LNCaP clone FGC (cell line): ENCODE measurements around the gene PXMP2.
"Not testable (repeated sequence)": the region's sequence is repeated elsewhere in the genome, so short reads cannot be mapped to it uniquely, and the experiment has no call there.

Experiments
- DNase-seq: peaks from one replicate; pipeline ENCODE4 v3.0.0-alpha.2; 2011; ENCODE audit warnings: low read depth
- H3K4me3 ChIP-seq: 2 replicates; pipeline ENCODE4 v1.5.1; 2011; ENCODE audit warnings: mild to moderate bottlenecking, low read depth, low read length, control low read depth
- CTCF ChIP-seq: IDR thresholded peaks from 2 replicates; pipeline ENCODE4 v1.5.1; 2012; ENCODE audit warnings: mild to moderate bottlenecking; ENCODE audit not compliant: control insufficient read depth, insufficient read depth; ENCODE audit errors: extremely low read depth

PXMP2 gene

GRCh38 chr12:132675757-132676432 is 11.5 kb upstream of the PXMP2 start:
- no peak for TF ChIP-seq CTCF
- no peak overlapping the region for H3K4me3 ChIP-seq
- DNase-seq, result no peak

- no peak overlapping the region for H3K4me3 ChIP-seq
- DNase-seq, result no peak
These were observed 9.9 kb upstream of the PXMP2 start for GRCh38 chr12:132677492-132677891.

GRCh38 chr12:132685400-132685799 is 2.0 kb upstream of the PXMP2 start:
- DNase-seq, result no peak
- H3K4me3 ChIP-seq, result no peak overlapping the region
- no peak for TF ChIP-seq CTCF

More at GRCh38 chr12:132677492-132677891, 9.9 kb upstream of the PXMP2 start:
- no peak for TF ChIP-seq CTCF

- TF ChIP-seq CTCF, result no peak
- no peak for DNase-seq
- H3K4me3 ChIP-seq, result peak overlapping the region; percentile 64
These were observed 569 bp upstream of the PXMP2 start for GRCh38 chr12:132686825-132687210.

- H3K4me3 ChIP-seq, result peak overlapping the region; percentile 38
- no peak for TF ChIP-seq CTCF
- DNase-seq, result no peak
These were observed 1.8 kb downstream of the PXMP2 start for GRCh38 chr12:132689227-132689626.

- DNase-seq, result no peak
- H3K4me3 ChIP-seq, result no peak overlapping the region
- no peak for TF ChIP-seq CTCF
These were observed 2.7 kb downstream of the PXMP2 start for GRCh38 chr12:132690112-132690511.

GRCh38 chr12:132692030-132692429 is 4.6 kb downstream of the PXMP2 start:
- DNase-seq, H3K4me3 ChIP-seq: not testable (repeated sequence)

GRCh38 chr12:132694888-132695287 is 7.5 kb downstream of the PXMP2 start:
- not testable (repeated sequence) for DNase-seq, H3K4me3 ChIP-seq
